Activated naive CD8-positive, alpha-beta T cell (primary cell): ENCODE data around the gene B3GNT7.
"Not testable (repeated sequence)": the region's sequence is repeated elsewhere in the genome, so short reads cannot be mapped to it uniquely, and the experiment has no call there.

Source experiments
- H3K27ac Mint-ChIP-seq: one replicate; pipeline ENCODE4 v1.8.0; 2021; ENCODE audit warnings: mixed read lengths
- H3K27me3 Mint-ChIP-seq: one replicate; pipeline ENCODE4 v1.8.0; 2021; ENCODE audit warnings: mixed read lengths
- H3K36me3 Mint-ChIP-seq: one replicate; pipeline ENCODE4 v1.8.0; 2021; ENCODE audit warnings: mixed read lengths
- H3K4me1 Mint-ChIP-seq: one replicate; pipeline ENCODE4 v1.8.0; 2021; ENCODE audit warnings: low read depth, mixed read lengths
- H3K4me3 Mint-ChIP-seq: one replicate; pipeline ENCODE4 v1.8.0; 2021; ENCODE audit warnings: mild to moderate bottlenecking, mixed read lengths
- H3K9me3 Mint-ChIP-seq: one replicate; pipeline ENCODE4 v1.8.0; 2021; ENCODE audit warnings: low read depth, mixed read lengths

B3GNT7 gene

DNA sequence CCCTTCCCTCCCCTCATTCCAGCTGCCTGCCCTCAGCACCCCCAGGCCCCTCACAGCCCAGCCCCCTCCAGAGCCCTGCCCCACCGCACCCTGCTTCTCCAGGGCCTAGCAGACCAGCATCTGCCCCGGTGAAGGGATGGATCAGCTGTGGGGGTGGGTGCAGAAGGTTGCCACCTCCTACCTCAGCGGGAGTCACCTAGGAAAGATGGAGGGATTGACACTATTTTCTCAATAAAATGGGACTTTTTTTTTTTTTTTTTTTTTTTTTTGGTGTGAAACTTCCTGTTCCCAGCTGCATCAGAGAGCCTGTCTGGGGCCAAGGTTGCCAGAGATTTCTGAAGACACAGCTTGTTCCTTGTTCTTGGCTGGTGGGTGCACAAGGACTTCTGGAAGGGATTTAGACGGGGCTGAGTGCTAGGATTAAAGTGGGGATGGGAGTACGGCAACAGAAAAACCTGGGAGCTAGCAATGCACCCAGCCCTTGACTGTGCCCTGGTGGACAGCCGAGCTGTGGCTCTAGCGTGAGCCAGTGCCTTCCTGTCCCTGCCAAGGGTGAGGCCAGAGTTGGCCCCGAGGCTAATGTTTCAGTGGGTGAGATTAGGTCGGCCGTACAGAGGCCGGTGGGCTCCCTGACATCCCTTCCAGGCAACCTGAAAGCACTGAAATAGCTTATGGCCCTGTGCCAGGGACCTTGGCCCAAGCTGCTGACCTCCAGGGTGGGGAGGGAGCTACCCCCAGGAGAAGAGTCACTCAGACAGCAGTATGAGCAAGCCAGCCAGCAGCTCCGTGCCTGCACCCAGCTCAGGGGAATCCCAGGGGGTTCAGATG, 4.6 kb downstream of the B3GNT7 start:
- Mint-ChIP-seq H3K36me3 (no peaks in the 10 kb centered on the region), H3K4me3 (no peak overlapping the region), H3K27ac (no peak overlapping the region), H3K9me3 (no peaks in the 10 kb centered on the region), H3K4me1 (peaks cover 6% of the 10 kb centered on the region), H3K27me3 (peaks cover 4% of the 10 kb centered on the region)

DNA sequence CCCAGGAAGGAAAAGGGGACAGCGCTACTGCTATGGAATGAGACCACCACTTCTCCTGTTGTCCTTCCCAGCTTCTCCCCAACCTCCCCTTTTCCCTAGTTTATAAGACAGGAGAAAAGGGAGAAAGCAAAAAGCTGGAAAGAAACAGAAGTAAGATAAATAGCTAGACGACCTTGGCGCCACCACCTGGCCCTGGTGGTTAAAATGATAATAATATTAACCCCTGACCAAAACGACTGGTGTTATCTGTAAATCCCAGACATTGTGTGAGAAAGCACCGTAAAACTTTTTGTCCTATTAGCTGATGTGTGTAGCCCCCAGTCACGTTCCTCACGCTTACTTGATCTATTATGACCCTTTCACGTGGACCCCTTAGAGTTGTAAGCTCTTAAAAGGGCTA, 5.2 kb downstream of the B3GNT7 start:
- H3K36me3 Mint-ChIP-seq, H3K27ac Mint-ChIP-seq, H3K9me3 Mint-ChIP-seq, H3K4me3 Mint-ChIP-seq, H3K27me3 Mint-ChIP-seq: not testable (repeated sequence)
- H3K4me1 Mint-ChIP-seq, result peaks cover 12% of the 10 kb centered on the region

DNA sequence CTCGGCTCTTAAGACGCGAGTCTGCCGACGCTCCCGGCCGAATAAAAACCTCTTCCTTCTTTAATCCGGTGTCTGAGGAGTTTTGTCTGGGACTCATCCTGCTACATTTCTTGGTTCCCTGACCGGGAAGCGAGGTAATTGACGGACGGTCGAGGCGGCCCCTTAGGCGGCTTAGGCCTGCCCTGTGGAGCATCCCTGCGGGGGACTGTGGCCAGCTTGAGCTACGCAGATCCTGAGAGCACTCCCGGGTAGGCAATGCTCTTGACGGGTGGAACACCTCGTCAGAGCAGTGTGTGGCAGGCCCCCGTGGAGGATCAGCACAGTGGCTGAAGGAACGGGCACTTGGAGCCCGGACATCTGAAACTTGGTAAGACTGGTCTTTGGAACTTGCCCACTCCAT, 5.6 kb downstream of the B3GNT7 start:
- not testable (repeated sequence) for H3K27me3 Mint-ChIP-seq, H3K27ac Mint-ChIP-seq, H3K36me3 Mint-ChIP-seq, H3K4me3 Mint-ChIP-seq, H3K9me3 Mint-ChIP-seq
- peaks cover 17% of the 10 kb centered on the region for H3K4me1 Mint-ChIP-seq

DNA sequence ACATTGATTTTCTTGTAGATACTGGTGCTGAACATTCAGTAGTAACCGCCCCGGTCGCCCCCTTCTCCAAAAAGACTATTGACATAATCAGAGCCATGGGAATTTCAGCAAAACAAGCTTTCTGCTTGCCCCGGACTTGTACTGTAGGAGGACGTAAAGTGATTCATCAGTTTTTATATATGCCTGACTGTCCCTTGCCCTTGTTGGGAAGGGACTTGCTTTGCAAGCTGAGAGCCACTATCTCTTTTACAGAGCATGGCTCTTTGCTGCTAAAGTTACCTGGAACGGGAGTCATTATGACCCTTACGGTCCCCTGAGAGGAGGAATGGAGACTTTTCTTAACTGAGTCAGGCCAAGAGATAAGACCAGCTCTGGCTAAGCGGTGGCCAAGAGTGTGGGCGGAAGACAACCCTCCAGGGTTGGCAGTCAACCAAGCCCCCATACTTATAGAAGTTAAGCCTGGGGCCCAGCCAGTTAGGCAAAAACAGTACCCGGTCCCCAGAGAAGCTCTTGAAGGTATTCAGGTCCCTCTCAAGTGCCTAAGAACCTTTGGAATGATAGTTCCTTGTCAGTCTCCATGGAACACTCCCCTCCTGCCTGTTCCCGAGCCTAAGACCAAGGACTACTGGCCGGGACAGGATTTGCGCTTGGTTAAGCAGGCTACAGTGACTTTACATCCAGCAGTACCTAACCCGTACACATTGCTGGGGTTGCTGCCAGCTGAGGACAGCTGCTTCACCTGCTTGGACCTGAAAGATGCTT, 8.1 kb downstream of the B3GNT7 start:
- H3K4me3 Mint-ChIP-seq, H3K9me3 Mint-ChIP-seq, H3K36me3 Mint-ChIP-seq: not testable (repeated sequence)

DNA sequence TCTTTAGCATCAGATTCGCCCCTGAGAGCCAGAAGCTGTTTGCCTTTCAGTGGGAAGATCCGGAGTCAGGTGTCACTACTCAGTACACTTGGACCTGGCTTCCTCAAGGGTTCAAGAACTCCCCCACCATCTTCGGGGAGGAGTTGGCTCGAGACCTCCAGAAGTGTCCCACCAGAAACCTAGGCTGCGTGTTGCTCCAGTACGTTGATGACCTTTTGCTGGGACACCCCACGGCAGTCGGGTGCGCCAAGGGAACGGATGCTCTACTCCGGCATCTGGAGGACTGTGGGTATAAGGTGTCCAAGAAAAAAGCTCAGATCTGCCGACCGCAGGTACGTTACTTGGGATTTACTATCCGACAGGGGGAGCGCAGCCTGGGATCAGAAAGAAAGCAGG, 8.7 kb downstream of the B3GNT7 start:
- not testable (repeated sequence) for H3K27ac Mint-ChIP-seq, H3K4me3 Mint-ChIP-seq, H3K36me3 Mint-ChIP-seq, H3K9me3 Mint-ChIP-seq, H3K27me3 Mint-ChIP-seq
- H3K4me1 Mint-ChIP-seq, result peaks cover 16% of the 10 kb centered on the region

More for the DNA sequence above, 8.1 kb downstream of the B3GNT7 start:
- peaks cover 16% of the 10 kb centered on the region for H3K4me1 Mint-ChIP-seq
- not testable (repeated sequence) for H3K27me3 Mint-ChIP-seq, H3K27ac Mint-ChIP-seq

DNA sequence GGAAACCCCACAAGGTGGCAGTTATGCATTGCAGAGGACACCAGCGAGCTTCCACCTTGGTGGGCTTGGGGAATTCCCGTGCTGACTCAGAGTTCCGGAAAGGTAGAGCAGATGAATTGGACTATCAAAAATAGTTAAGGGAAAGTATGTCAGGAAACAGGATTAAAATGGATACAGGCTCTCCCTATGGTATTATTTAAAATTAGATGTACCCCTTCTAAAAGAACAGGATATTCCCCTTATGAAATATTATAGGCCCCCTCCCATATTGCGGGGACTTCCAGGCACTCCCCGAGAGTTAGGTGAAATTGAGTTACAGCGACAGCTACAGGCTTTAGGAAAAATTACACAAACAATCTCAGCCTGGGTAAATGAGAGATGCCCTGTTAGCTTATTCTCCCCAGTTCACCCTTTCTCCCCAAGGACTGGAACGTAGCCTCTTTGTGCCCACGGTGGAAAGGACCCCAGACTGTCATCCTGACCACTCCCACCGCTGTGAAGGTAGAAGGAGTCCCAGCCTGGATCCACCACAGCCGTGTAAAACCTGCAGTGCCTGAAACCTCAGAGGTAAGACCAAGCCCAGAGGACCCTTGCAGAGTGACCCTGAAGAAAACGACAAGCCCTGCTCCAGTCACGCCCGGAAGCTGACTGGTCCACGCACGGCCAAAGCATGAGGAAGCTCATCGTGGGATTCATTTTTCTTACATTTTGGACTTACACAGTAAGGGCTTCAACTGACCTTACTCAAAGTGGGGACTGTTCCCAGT, 10.3 kb downstream of the B3GNT7 start:
- Mint-ChIP-seq H3K4me1 (peaks cover 16% of the 10 kb centered on the region), H3K4me3 (peak overlapping the region; percentile 53), H3K27ac (peak overlapping the region; percentile 29)
- not testable (repeated sequence) for H3K27me3 Mint-ChIP-seq, H3K9me3 Mint-ChIP-seq, H3K36me3 Mint-ChIP-seq

DNA sequence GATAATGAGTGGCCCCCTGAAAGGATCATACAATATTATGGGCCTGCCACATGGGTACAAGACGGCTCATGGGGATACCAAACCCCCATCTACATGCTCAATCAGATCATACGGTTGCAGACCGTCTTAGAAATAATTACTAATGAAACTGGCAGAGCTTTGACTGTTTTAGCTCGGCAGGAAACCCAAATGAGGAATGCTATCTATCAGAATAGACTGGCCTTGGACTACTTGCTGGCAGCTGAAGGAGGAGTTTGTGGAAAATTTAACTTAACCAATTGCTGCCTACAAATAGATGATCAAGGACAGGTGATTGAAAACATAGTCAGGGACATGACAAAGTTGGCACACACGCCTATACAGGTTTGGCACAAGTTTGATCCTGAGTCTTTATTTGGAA, 12.2 kb downstream of the B3GNT7 start:
- H3K4me3 Mint-ChIP-seq, H3K27ac Mint-ChIP-seq, H3K9me3 Mint-ChIP-seq, H3K36me3 Mint-ChIP-seq, H3K27me3 Mint-ChIP-seq: not testable (repeated sequence)
- peaks cover 22% of the 10 kb centered on the region for H3K4me1 Mint-ChIP-seq

DNA sequence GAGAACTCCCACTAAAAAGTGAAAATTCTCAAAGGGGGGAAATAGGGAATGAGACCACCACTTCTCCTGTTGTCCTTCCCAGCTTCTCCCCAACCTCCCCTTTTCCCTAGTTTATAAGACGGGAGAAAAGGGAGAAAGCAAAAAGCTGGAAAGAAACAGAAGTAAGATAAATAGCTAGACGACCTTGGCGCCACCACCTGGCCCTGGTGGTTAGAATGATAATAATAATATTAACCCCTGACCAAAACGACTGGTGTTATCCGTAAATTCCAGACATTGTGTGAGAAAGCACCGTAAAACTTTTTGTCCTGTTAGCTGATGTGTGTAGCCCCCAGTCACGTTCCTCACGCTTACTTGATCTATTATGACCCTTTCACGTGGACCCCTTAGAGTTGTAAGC, 12.8 kb downstream of the B3GNT7 start:
- peaks cover 22% of the 10 kb centered on the region for H3K4me1 Mint-ChIP-seq
- not testable (repeated sequence) for H3K4me3 Mint-ChIP-seq, H3K9me3 Mint-ChIP-seq, H3K27me3 Mint-ChIP-seq, H3K27ac Mint-ChIP-seq, H3K36me3 Mint-ChIP-seq

DNA sequence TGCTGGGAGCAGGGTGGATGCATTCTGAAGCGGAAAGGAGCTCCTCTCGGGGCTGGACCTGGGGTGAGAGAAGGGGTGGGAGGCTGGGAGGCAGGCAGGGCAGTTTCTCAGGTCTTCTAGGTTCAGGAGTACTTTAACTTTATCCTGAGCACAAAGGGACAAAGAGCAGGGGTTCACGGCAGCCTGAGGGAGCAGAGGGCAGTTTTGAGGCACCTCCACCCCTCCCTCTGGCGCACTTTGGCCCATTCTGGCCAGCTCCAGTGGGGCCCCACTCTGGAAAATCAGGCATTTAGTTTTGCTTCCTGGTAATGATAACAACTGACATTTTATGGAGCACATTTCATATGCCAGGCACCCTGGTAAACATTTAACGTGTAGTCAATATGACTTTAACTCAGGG, 14.3 kb downstream of the B3GNT7 start:
- peaks cover 22% of the 10 kb centered on the region for H3K4me1 Mint-ChIP-seq
- peaks cover 14% of the 10 kb centered on the region for H3K27me3 Mint-ChIP-seq
- no peak overlapping the region for H3K4me3 Mint-ChIP-seq

DNA sequence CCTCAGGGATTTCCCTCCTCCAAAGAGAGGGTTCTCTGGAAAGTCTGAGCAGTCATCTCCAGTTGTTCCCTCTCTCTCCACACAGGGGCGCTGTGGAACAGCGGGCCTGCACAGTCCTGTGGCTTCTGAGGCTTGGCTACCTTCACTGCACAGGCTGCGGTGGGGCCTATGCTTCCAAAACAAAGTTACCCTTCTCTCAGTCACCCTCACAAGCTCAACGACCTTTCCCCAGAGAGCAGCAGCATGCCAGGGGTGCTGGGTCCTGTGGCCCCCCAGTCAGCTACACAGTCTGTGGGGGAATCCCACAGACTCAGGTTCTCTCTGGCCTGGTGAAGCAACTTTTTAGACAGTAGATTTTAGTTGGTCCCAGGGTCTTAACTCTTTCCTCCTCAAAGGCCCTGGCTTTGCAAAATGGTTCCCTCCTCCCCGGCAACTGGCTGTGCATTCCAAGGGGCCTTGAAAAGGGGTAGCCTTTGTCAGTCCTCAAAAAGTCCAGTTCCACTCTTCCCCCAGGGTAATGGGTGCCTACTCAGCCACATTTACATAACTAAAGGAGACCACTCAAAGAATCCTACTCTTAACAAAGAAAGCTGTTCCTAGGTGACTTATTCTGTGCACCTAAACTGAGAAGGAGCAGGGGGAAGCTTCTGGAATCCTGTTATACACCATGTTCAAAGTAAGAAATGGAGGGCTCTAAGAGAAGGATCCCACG, 14.9 kb downstream of the B3GNT7 start:
- H3K36me3 Mint-ChIP-seq, result peaks cover 4% of the 10 kb centered on the region
- H3K27me3 Mint-ChIP-seq, result peaks cover 17% of the 10 kb centered on the region
- peaks cover 4% of the 10 kb centered on the region for H3K9me3 Mint-ChIP-seq
- H3K4me3 Mint-ChIP-seq, result no peak overlapping the region
- H3K27ac Mint-ChIP-seq, result no peak overlapping the region
- peaks cover 16% of the 10 kb centered on the region for H3K4me1 Mint-ChIP-seq

More for the DNA sequence above, 14.3 kb downstream of the B3GNT7 start:
- Mint-ChIP-seq H3K36me3 (peaks cover 4% of the 10 kb centered on the region), H3K9me3 (peaks cover 4% of the 10 kb centered on the region), H3K27ac (no peak overlapping the region)

DNA sequence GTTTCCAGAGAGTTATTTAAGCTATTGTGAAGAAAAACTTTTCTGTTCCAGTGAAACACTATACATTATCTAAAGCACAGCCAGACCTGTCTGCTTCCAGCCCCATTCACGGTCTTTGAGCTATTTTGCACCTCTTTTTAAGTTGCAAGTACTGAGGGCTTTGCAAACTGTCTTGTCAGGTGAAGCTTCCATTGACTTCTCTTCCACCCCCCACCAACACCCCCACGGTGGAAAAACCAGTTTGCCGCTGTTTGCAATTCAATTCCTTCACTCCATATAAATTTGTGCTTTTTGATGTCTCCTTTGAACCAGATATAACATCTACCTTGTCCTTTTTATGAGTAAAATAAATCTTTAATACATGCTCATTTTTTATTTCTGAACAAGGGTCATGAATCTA, 15.7 kb downstream of the B3GNT7 start:
- Mint-ChIP-seq H3K4me1 (peaks cover 8% of the 10 kb centered on the region), H3K27ac (no peak overlapping the region), H3K4me3 (peak overlapping the region; percentile 79), H3K27me3 (peaks cover 17% of the 10 kb centered on the region), H3K36me3 (peaks cover 4% of the 10 kb centered on the region), H3K9me3 (peaks cover 4% of the 10 kb centered on the region)

DNA sequence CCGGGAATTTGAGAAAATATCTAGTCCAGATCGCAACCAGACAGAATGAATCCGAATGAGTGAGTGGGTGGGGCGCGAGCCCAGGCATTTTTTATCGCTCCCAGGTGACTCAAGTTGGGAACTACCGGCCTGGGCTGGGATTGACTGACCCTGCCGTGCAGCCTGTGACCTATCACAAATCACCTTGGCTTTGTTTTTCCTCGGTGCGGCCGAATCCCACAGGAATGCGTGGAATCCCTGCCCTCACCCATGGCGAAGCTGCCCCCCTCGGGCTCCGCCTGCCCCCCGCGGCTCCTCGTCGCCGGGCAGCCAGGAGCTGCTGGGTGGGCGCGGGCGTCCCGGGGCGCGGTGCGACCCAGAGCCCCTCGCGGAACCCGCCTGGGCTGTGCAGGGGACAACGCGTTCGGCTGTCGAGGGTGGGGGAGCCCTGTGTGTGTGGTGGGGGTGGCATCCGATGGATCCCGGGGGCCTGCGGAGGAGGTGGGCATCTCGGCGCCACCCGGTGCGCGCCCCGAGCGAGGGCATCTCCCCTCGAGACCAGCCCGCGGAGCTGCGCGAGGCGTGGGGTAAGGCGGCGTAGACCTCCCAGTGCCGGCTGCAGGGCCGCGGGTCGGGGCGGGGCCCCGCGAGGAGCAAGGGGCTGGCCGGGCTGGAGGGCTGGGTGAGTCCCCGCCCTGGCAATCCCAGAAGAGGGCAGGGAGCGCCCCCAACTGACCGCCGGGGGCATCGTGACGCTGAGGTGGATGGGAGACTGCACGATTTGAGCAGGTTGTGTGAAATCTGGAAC, 16.5 kb downstream of the B3GNT7 start:
- H3K4me3 Mint-ChIP-seq, result peak overlapping the region; percentile 79

DNA sequence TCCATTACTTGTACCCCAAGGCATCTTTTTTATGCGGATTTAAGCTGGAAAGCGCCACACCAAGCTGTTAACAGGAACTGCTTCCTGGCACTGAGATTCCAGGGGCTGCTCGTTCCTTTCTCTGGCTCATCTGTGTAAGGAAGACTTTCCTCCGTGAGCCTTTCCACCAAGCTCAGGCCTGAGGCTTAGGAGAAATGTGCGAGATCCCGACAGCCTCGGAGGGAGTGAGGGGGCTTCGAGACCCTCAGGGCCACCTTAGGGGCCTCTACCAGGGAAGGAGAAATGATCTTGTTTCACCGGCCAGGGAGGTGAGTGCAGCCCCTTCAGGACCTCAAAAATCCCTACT, 17.1 kb downstream of the B3GNT7 start:
- Mint-ChIP-seq H3K4me3 (peak overlapping the region; percentile 59), H3K4me1 (peaks cover 5% of the 10 kb centered on the region), H3K36me3 (peaks cover 4% of the 10 kb centered on the region), H3K9me3 (peaks cover 4% of the 10 kb centered on the region), H3K27ac (no peak overlapping the region), H3K27me3 (peaks cover 17% of the 10 kb centered on the region)

More for the DNA sequence above, 16.5 kb downstream of the B3GNT7 start:
- Mint-ChIP-seq H3K36me3 (peaks cover 4% of the 10 kb centered on the region), H3K27me3 (peaks cover 17% of the 10 kb centered on the region), H3K4me1 (peaks cover 5% of the 10 kb centered on the region), H3K9me3 (peaks cover 4% of the 10 kb centered on the region), H3K27ac (no peak overlapping the region)

DNA sequence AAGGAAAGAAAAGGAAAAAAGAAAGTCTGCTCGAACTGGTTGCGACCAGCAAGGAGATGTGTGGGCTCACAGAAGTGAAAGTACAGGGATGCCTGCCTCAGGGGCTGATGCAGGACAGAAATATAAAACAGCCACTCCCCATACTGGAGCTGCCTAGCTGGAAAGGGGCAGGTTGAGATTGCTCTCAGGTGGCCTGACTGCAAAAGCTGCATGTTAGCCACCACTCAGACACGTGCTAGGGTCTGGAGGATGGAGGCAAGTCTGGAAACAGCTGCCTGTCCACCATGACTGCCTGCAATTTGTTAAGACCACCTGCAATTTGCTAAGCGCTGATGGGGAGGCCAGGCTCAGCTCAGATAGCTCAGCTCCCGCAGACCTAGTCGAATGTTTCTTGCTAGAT, 17.9 kb downstream of the B3GNT7 start:
- Mint-ChIP-seq H3K27ac (no peak overlapping the region), H3K27me3 (peaks cover 17% of the 10 kb centered on the region), H3K4me3 (no peak overlapping the region), H3K36me3 (peaks cover 4% of the 10 kb centered on the region), H3K9me3 (peaks cover 4% of the 10 kb centered on the region), H3K4me1 (peaks cover 5% of the 10 kb centered on the region)
